Activated CD4-positive, alpha-beta T cell treated with anti-CD3 and anti-CD28 coated beads for 1 hour (primary cell): ENCODE measurements around the gene SMYD3.

Source experiments
- DNase-seq: peaks from one replicate; pipeline ENCODE4 v3.0.0-alpha.2; 2020

Gene SMYD3

DNA sequence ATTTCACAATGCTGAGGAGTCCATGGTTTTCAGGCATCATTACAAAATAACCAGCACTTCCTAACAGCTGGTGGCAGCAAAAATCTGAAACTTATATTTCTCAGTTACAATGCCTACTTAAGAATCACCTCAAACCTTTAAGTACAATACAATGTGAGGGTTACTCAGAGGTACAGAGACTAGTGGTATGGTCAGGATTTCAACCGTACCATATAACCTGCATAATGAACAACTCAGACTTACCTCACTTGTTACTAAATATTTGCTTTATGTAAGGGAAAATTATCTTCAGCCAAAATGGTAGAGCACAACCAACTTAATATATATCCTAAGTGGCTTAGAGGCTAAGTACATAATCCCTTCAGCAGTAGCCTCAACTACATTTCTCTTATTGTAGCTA, 344.5 kb downstream of the SMYD3 start:
- DNase-seq: no peak

GRCh38 chr1:246161626-246162025, 345.5 kb downstream of the SMYD3 start:
- no peak for DNase-seq

DNA sequence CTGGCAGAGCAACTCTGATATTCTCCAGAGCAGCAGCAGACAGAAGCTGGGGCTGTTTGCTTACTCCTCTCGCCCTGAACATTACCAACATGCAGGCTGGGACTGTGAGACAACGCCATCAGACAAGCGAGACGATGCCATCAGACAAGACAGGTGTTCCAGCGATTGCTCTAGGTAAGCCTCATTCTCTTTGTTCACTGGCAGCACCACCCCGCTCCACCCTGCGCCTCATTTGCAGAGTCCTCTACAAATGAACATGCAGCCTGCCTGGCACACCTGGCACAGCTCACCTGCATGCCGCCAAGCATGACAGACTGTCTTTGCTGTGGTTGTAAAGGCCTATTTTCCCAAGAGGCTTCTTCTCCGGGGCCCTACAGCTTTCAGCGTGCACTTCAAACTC, 346.2 kb downstream of the SMYD3 start:
- DNase-seq: no peak

GRCh38 chr1:246160374-246160773, 346.7 kb downstream of the SMYD3 start:
- DNase-seq: no peak

- no peak for DNase-seq
Measured at GRCh38 chr1:246159279-246160227, 347.5 kb downstream of the SMYD3 start.

DNA sequence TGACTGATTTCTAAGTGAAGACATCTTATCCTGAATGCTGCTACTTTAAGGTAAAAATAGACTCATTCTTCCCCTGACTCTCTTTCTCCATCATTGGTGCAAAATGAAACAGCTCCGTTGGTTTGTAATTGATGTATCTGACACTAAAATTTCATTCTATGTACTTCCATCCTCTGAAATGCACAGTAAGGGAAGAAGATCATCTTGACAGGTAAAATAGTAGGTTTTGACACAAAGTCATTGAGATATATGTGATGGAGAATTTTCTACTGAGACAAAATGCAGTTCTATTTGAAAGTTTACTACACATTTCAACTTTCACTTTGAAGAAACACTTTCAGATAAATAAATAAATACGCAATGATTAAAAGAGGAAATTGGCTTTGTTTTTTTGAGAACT, 348.9 kb downstream of the SMYD3 start:
- DNase-seq: no peak

DNA sequence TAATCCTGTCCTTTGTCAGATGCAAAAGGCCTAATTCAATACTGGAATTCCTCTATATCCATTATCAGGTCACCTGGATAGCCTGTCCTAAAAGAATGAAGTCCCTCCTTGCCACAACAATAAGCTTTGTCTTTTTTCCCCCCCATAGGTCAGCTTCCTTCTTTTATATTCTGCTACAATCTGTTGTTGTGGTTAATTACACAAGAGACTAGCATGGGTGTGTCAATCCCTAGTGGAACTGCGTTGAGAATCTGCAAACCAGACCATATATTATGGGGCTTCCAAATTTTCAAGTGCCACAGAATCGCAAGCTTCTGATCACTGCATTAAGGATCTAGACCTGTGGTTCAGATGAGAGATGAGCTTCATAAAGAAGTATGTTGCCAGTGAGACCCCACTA, 349.6 kb downstream of the SMYD3 start:
- no peak for DNase-seq

- no peak for DNase-seq
Measured at GRCh38 chr1:246156847-246157246, 350.2 kb downstream of the SMYD3 start.

GRCh38 chr1:246155923-246156322, 351.2 kb downstream of the SMYD3 start:
- no peak for DNase-seq

- DNase-seq: no peak
Measured at GRCh38 chr1:246153796-246154212, 353.3 kb downstream of the SMYD3 start.

- no peak for DNase-seq
Measured at GRCh38 chr1:246152986-246153431, 354.1 kb downstream of the SMYD3 start.

DNA sequence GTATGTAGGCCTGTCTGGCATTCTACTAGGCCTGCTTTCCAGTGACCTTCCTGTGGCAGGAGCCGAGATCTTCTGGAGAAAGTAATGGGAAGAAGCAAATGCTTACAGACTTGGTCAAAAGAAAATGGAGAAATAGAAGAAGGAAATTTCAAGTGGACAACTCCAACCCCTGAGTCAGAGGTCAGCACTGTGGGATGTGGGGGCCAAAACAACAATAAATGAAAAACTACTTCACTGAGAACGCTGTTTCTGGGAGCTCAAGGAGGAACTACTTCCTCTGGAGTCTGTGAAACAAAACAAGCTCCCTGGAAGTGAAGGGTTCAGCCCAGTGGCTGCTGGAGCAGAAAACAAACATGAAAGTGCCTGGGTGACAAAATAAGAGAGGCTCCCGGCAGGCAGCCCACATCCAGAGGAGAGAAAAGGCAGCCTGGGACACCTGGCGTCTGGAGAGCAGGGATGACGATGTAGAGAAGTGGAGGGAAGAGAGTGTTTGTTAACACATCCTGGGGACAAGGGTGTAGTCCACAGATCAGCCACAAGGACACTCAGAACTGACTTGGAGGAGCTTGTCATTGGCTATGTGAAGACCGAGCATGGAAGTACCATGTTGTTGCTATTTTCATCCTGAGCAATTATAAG, 355.2 kb downstream of the SMYD3 start:
- DNase-seq: no peak

DNA sequence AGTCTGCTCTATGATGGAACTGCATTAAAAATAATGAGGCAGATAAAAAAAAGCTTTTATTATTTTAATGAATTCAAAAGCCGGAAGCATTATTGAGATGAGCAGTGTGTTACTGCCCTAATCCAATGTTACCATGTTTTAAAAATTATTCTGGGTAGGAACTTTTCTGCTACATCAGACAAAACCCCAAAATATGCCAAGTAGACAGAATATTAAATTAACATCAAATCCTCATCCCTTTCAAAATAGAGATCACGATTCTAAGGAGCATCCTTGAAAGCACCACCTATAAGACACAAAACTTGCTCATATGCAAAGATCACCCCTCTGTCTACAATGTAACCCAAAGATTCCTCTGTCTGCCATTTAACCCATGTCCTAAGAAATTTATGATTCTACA, 357.5 kb downstream of the SMYD3 start:
- no peak for DNase-seq

- DNase-seq: no peak
Measured at GRCh38 chr1:246147524-246148461, 359.3 kb downstream of the SMYD3 start.

DNA sequence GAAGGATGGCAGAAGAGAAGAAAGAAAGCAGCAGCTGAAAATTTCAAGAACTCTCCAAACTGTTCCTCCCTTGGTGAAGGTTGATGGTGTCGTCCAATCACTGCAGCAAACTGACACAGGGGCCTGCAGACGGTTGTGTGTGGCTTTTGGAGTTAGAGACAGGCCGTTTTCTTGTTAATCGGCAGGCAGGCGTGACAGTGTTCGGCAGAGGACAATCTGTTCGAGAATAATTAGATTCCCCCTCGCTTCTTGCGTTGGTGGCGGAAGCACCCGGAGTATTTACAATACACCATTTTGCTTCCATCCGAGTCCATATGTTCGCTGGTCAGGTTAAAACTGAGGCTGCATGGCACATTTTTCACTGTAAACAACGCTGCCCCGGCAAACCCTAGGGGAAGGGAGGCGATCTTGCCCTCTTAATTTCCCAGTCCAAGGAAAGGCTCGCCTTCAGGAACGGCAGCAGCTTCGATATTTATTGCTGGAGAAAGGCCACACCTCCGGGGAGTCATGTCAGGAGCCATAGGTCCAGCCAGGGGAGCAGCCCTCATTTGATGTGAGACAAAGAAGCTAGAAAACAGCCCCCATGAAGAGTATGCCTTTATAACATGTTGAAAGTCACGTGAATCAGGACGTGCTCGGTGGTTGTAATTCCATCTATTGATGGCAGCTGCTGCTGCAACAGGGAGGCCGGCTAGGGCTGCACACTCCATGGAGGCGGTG, 360.1 kb downstream of the SMYD3 start:
- DNase-seq: no peak

GRCh38 chr1:246145900-246146299, 361.2 kb downstream of the SMYD3 start:
- no peak for DNase-seq

DNA sequence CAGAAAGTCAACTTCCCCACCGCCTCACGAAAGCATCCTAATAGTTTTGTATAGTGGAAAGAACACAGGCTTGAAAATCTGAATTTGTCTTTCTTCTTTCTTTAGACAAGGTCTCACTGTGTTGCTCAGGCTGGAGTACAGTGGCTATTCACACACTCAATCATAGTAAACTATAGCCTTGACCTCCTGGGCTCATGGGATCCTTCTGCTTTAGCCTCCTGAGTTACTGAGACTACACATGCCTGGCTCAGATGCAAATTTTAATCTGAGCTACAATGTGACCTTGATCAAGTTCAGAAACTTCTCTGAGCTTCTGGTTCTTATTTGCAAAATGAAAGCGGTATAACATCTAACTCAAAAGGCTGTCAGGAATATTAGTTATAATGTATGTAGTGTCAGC, 362.1 kb downstream of the SMYD3 start:
- no peak for DNase-seq

GRCh38 chr1:246142320-246142893, 364.7 kb downstream of the SMYD3 start:
- no peak for DNase-seq

GRCh38 chr1:246141306-246141705, 365.8 kb downstream of the SMYD3 start:
- no peak for DNase-seq

DNA sequence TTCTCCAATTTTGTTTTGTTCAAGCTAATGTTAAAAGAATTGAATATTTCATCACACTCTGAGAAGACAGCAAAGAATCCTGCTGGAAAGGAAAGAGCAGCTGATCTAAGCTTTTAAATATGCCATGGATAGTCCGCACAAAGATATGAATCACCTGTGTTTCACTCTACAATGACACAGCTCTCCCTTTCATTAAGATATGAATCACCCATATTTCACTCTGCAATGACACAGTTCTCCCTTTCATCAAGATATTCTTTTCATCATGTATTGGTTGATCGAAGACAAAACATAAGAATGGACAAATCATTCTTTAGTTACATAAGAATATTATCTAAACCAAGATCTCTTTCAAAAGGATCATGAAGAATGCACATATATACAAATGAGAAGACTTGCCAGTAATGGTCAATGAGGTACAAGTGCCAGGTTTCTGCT, 367.3 kb downstream of the SMYD3 start:
- DNase-seq: no peak

DNA sequence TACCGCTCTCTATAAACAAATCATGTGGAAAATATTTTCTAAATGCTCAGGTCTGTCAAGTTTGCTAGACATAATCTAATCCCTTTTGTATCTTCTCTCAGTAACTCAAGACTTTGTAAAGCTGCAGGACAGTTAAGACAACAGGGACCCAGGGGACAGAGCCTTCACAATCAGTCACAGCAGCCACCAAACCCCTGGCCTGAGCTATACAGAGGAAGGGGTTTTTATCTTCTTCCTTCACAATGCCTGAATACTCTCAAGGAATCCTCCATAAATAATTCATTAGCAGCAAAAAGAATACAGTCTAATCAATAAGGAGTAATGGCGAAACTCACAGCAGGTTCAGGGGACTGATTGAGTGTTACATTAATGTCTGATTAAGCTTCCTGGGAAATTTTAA, 368.3 kb downstream of the SMYD3 start:
- DNase-seq: no peak

- no peak for DNase-seq
Measured at GRCh38 chr1:246136477-246136876, 370.6 kb downstream of the SMYD3 start.
